T-helper 1 cell treated with Interleukin-12 subunit alpha and Interleukin-12 subunit beta and Interleukin-4 antibody, amounts not matched to agents 30 μg/mL and 1 μg/mL, for 36 hours (primary cell): ENCODE results near the gene CCDC60.

Experiments
- H3K27ac Mint-ChIP-seq: one replicate; pipeline ENCODE4 v1.8.0; 2021; ENCODE audit warnings: mild to moderate bottlenecking, mixed read lengths
- H3K27me3 Mint-ChIP-seq: one replicate; pipeline ENCODE4 v1.8.0; 2021; ENCODE audit warnings: low read depth, mixed read lengths
- H3K36me3 Mint-ChIP-seq: one replicate; pipeline ENCODE4 v1.8.0; 2021; ENCODE audit warnings: low read depth, mixed read lengths
- H3K4me1 Mint-ChIP-seq: one replicate; pipeline ENCODE4 v1.8.0; 2021; ENCODE audit warnings: low read depth, mixed read lengths
- H3K4me3 Mint-ChIP-seq: one replicate; pipeline ENCODE4 v1.8.0; 2021; ENCODE audit warnings: mild to moderate bottlenecking, moderate library complexity, mixed read lengths
- H3K9me3 Mint-ChIP-seq: one replicate; pipeline ENCODE4 v1.8.0; 2021; ENCODE audit warnings: mixed read lengths

The CCDC60 gene

DNA sequence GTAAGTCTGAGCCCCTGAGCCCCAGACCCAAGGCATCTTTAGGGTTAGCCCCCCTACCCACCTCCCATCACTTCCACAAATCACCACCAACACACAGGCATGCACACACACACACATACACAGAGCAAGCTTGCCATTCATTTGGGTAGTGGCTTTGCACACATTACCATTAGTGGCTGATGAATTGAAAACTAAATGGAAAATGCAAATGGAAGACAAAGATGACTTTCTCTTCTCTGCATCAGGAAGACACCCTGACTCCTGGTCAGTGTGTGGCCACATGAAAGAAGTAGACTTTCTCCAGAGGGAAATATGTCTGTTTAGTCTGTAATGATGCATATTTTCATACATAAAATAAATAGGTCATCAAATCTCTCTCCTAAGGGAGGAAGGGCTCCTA, 55.2 kb downstream of the CCDC60 start:
- H3K9me3 Mint-ChIP-seq: no peaks in the 10 kb centered on the region
- H3K27ac Mint-ChIP-seq: no peak overlapping the region
- H3K36me3 Mint-ChIP-seq: no peaks in the 10 kb centered on the region
- no peaks in the 10 kb centered on the region for H3K4me1 Mint-ChIP-seq
- peaks cover 6% of the 10 kb centered on the region for H3K27me3 Mint-ChIP-seq
- no peak overlapping the region for H3K4me3 Mint-ChIP-seq

DNA sequence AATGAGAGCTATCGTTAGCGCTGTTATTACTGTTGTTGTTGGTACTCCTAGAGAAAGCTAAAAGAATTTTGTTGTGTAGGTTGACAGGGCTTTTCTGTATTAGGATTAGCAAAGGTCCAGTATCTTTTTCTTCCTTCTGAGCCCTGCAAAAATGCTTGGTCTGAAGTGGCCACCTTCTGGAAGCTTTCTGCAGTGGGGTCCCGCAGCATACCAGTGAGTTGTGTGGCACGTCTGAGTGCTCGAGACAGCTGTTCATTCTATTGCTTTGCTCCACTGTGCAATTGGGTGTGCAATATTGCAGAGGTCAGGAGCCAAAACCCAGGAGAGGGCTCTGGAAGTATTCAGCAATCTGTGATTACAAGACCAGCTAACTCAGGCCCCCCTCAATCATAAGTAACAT, 57.1 kb downstream of the CCDC60 start:
- Mint-ChIP-seq H3K36me3 (no peaks in the 10 kb centered on the region), H3K4me3 (no peak overlapping the region), H3K9me3 (no peaks in the 10 kb centered on the region), H3K27me3 (peaks cover 6% of the 10 kb centered on the region), H3K4me1 (no peaks in the 10 kb centered on the region), H3K27ac (no peak overlapping the region)

DNA sequence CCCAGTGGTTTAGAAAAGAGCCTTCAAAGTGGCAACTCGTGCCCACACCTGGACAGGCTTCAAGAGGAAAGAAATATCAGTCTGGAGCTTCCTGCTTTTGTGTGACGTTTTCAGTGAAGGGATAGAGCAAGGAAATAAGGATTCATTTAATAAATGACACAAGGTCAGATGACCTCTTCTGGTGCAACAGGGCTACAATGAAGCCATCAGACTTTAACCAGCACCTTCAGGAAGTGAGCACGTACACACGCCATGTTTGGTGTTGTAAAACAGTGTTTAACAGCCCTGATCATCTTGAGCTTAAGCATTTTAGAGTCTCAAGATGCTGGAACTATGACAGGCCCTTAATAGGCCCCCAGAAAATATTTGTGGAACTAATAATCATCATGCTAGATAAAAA, 59.1 kb downstream of the CCDC60 start:
- no peak overlapping the region for H3K27ac Mint-ChIP-seq
- H3K4me3 Mint-ChIP-seq: no peak overlapping the region
- H3K9me3 Mint-ChIP-seq: no peaks in the 10 kb centered on the region
- H3K36me3 Mint-ChIP-seq: no peaks in the 10 kb centered on the region
- H3K4me1 Mint-ChIP-seq: no peaks in the 10 kb centered on the region
- peaks cover 4% of the 10 kb centered on the region for H3K27me3 Mint-ChIP-seq

DNA sequence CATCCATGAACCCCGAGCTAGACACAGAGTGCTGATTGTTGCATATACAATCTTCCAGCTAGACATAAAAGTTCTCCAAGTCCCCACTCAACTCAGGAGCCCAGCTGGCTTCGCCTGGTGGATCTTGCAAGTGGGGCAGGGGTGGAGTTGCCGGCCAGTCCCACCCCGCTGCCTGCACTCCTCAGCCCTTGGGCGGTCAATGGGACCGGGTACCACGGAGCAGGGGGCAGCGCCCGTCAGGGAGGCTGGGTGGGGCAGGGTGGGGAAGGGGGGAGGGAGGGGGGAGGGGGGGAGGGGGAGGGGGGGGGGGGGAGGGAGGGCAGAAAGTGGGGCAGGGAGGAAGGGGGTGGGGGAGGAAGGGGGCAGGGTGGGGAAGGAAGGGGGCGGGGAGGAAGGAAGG, 63.0 kb downstream of the CCDC60 start:
- no peaks in the 10 kb centered on the region for H3K36me3 Mint-ChIP-seq
- no peaks in the 10 kb centered on the region for H3K4me1 Mint-ChIP-seq
- no peak overlapping the region for H3K4me3 Mint-ChIP-seq
- H3K27me3 Mint-ChIP-seq: no peaks in the 10 kb centered on the region
- H3K27ac Mint-ChIP-seq: no peak overlapping the region
- no peaks in the 10 kb centered on the region for H3K9me3 Mint-ChIP-seq

DNA sequence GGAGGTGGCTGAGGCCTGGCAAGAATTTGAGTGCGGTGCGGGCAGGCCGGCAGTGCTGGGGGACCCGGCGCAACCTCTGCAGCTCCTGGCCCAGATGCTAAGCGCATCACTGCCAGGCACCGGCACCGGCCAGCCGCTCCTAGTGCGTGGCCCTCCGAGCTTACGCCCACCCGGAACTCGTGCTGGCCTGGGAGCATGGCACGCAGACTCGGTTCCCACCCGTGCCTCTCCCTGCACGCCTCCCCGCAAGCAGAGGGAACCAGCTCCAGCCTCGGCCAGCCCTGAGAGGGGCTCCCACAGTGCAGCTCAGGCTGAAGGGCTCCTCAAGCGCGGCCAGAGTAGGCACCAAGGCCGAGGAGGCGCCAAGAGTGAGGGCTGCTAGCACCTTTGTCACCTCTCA, 63.7 kb downstream of the CCDC60 start:
- no peaks in the 10 kb centered on the region for H3K4me1 Mint-ChIP-seq
- no peak overlapping the region for H3K27ac Mint-ChIP-seq
- no peaks in the 10 kb centered on the region for H3K9me3 Mint-ChIP-seq
- H3K27me3 Mint-ChIP-seq: no peaks in the 10 kb centered on the region
- no peaks in the 10 kb centered on the region for H3K36me3 Mint-ChIP-seq
- no peak overlapping the region for H3K4me3 Mint-ChIP-seq

DNA sequence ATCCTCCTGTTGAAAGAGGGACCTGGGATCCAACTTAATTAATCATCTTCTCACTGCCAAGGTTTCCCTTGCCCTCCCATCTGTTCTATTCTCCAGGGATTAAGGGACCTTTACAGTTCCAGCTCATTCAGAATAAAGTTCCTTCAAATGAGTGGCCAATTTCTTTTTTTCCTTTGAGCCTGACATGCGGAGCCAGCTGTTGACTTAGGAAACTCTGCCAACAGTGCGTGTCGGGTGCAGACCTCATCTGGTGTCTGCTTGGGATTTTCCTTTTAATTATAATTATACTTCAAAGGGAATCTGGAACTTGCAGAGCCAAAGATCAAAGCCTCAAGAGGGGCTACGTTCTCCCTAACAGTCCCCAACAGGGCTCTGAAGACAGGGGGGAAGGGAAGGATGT, 64.8 kb downstream of the CCDC60 start:
- no peaks in the 10 kb centered on the region for H3K27me3 Mint-ChIP-seq
- no peak overlapping the region for H3K27ac Mint-ChIP-seq
- no peaks in the 10 kb centered on the region for H3K4me1 Mint-ChIP-seq

DNA sequence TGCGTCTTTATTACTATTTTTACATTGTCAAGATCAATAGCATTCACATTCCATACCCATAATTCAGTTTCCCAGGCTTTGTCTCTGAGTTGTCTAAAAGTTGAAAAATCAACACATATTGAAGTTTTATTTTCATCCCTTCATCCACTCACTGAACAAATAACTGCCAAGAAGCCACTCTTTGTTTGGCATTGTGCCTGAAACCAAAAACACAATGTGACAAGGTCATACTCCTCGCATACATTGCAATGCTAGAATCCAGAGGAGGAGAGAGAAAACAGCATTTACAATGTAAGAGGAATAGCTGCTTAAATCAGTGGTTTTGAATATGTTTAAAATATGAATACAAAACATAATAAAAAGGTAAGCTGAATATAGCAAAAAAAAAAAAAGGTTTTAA, 71.8 kb downstream of the CCDC60 start:
- Mint-ChIP-seq H3K27me3 (peaks cover 3% of the 10 kb centered on the region), H3K9me3 (no peaks in the 10 kb centered on the region), H3K4me3 (no peak overlapping the region), H3K27ac (no peak overlapping the region), H3K36me3 (no peaks in the 10 kb centered on the region), H3K4me1 (no peaks in the 10 kb centered on the region)

More for the DNA sequence above, 64.8 kb downstream of the CCDC60 start:
- Mint-ChIP-seq H3K9me3 (no peaks in the 10 kb centered on the region), H3K36me3 (no peaks in the 10 kb centered on the region), H3K4me3 (no peak overlapping the region)

DNA sequence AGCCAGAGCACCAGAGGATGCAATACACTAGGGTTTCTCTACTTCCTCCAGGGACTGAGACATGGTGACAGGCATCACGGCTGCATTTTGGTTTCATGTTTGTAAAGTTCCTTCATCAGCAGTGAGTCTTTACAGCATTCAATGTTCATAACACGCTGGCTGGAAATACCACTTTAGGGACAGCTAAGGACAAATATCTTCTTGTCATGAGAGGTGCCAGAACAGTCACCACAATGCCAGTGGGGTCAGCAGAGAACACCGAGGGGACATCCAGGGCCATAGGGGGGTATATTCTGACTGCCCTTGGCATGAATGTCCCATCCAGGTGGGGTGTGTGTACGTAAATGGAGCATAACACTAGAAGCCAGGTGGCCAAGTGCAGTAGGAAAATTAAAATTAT, 72.3 kb downstream of the CCDC60 start:
- no peak overlapping the region for H3K4me3 Mint-ChIP-seq
- no peaks in the 10 kb centered on the region for H3K4me1 Mint-ChIP-seq
- H3K27me3 Mint-ChIP-seq: peaks cover 3% of the 10 kb centered on the region
- H3K9me3 Mint-ChIP-seq: no peaks in the 10 kb centered on the region
- H3K36me3 Mint-ChIP-seq: no peaks in the 10 kb centered on the region
- H3K27ac Mint-ChIP-seq: no peak overlapping the region

DNA sequence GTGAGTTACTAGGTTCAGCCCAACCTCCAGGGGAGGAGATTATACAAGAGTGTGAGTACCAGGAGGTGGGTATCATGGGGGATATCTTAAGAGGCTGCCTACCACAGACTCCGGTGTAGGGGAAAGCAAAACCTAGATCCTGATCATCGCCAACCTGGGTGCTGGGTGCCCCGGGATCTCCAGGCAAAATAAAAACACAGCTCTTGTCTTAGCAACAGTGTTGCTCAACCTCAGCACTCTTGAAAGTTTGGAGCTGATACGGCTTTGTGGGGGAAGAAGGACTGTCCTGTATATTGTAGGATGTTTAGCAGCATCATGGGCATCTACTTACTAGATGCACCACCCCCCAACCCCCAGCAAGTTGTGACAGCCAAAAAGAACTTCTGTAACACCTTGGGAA, 74.5 kb downstream of the CCDC60 start:
- Mint-ChIP-seq H3K4me1 (no peaks in the 10 kb centered on the region), H3K27ac (no peak overlapping the region), H3K4me3 (no peak overlapping the region), H3K9me3 (no peaks in the 10 kb centered on the region), H3K27me3 (peaks cover 3% of the 10 kb centered on the region), H3K36me3 (no peaks in the 10 kb centered on the region)

DNA sequence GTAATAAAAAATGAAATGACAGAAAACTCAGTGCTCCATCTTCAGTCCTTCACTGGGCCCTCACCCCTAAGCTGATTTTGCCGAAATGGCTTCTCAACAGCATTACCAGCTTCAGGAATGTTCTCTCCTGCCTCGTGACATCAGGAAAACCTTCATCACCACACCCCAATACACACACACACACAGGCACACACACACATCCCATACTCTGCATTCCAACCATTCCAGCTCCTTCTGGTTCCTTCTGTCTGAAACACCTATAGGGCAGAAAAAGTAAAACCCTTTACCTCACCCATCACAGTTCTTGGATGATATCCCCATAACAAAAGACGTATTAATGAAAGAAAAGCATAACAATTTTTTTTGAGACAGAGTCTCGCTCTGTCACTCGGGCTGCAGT, 75.9 kb downstream of the CCDC60 start:
- H3K27me3 Mint-ChIP-seq: peaks cover 7% of the 10 kb centered on the region
- H3K36me3 Mint-ChIP-seq: no peaks in the 10 kb centered on the region
- no peaks in the 10 kb centered on the region for H3K4me1 Mint-ChIP-seq
- H3K9me3 Mint-ChIP-seq: no peaks in the 10 kb centered on the region
- no peak overlapping the region for H3K27ac Mint-ChIP-seq
- H3K4me3 Mint-ChIP-seq: no peak overlapping the region

DNA sequence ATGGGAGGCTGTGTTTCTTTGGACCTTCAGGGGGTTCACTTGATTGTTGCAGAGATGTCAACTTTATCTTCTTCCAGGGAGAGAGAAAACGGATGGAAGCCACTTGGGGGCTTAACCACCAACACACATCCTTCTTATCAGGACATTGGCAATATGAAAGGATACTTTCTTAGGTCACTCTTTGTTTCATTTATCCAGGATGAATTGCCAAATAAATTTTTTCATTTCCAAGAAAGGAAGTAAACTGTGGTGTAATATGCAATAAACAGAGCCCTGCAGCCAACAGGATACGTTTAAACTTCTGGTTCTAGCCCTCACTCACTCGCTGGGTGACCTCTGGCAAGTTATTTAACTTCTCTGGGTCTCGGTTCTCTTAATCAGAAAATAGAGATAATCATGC, 77.8 kb downstream of the CCDC60 start:
- no peak overlapping the region for H3K27ac Mint-ChIP-seq
- no peak overlapping the region for H3K4me3 Mint-ChIP-seq
- no peaks in the 10 kb centered on the region for H3K9me3 Mint-ChIP-seq
- no peaks in the 10 kb centered on the region for H3K4me1 Mint-ChIP-seq
- H3K36me3 Mint-ChIP-seq: no peaks in the 10 kb centered on the region
- peaks cover 8% of the 10 kb centered on the region for H3K27me3 Mint-ChIP-seq

DNA sequence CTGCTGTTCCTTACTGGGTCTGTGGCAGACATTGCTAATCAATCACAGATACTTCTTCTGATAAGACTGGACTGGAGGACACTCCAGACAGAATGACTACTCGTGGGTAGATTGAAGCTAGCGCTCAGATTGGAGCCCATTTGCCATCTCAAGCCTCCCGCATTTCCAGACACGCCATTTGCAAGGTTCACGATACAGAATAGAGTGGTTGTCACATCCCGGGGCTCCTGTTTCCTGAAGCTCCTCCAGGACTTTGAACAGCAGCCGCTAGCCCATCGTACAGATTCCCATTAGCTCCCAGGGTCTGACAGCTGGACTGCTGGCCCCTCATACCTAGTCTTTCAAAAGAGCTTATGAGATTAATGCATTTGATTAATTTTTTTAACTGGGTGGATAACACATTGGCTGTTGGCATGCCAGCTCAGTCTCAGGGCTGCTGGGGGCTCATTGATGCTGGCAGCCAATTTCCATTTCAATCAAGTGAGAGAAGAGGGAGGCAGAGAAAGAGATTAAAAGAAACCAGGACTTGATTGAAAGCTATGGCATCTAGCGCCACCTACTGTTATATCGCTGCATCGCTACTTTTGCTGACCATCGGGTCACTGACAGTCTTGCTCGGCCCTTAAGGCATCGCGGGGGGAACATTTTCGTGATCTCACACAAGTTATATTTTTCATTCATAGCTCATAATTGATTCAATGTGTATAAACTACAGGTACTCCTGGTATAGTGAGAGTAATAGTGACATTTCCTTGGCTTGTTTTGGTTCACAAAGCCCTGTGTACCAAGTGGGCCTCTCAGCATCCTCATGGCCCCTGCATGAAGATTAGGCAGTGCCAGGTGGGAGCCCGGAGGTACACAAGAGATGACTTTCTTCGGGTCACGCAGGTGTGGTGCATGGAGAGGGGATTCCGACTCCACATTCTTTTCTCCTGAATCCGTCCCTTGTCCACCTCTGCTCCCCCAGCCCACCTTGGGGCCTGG, 78.6 kb downstream of the CCDC60 start:
- Mint-ChIP-seq H3K4me1 (no peaks in the 10 kb centered on the region), H3K27ac (no peak overlapping the region), H3K9me3 (no peaks in the 10 kb centered on the region), H3K36me3 (no peaks in the 10 kb centered on the region), H3K27me3 (peaks cover 8% of the 10 kb centered on the region), H3K4me3 (no peak overlapping the region)

DNA sequence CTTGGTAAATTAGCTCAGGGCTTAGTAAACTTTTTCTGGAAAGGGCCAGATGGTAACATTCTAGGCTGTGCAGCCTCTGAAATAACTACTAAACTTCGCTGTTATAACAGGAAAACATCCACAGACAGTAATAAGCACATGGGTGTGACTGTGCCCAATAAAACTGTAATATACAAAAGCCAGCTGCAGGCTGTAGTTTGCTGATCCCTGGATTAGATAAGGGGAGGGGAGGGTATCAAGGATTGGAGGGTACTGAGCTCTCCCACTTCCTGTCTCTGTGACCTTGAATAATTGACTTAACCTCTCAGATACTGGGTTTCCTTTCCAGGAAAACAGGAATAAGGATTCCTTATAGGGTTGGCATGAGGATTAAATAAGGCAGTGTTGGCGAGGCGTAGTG, 81.2 kb downstream of the CCDC60 start:
- Mint-ChIP-seq H3K36me3 (no peaks in the 10 kb centered on the region), H3K27me3 (peaks cover 5% of the 10 kb centered on the region), H3K27ac (no peak overlapping the region), H3K9me3 (no peaks in the 10 kb centered on the region), H3K4me1 (no peaks in the 10 kb centered on the region), H3K4me3 (no peak overlapping the region)

DNA sequence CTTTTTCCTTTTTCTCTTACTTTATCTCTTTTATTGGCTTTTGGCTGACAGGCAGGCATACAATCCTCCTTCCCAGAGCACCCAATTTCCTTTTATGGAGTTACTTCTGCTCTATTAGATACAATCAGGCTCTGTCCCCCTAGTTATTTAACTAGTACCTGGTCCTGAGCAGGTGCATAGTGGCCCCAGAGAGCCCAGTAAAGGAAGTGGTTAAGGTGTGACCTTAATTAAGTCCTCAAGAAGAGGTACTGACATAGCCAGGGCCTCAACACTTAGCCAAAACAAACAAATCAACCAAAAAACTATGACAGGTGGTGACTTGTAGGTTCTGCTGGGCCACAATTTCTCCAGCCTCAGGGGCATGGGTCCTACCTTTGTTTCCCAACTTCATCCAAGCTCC, 82.9 kb downstream of the CCDC60 start:
- Mint-ChIP-seq H3K36me3 (no peaks in the 10 kb centered on the region), H3K27me3 (peaks cover 5% of the 10 kb centered on the region), H3K27ac (no peak overlapping the region), H3K4me3 (no peak overlapping the region), H3K4me1 (no peaks in the 10 kb centered on the region), H3K9me3 (no peaks in the 10 kb centered on the region)

DNA sequence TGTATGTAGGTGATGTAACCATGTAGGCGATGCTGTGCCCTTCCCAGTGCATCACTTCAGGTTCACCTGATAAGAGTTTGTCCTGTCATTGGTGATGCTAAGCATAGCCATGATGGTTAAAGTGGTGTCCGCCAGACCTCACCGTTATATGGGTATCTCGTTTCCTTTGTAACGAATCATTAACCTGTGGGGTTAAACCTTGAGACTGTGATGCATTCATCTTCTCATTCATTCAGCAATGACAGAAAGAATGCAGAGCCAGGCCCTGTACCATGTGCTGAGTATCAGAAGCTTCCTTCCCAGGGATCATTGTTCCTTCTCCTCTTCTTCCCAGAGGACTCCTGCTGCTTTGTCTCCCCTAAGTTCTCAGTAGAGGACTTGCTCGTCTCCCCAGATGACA, 84.9 kb downstream of the CCDC60 start:
- Mint-ChIP-seq H3K27ac (no peak overlapping the region), H3K4me3 (no peak overlapping the region)

More for the DNA sequence above, 84.9 kb downstream of the CCDC60 start:
- H3K27me3 Mint-ChIP-seq: peaks cover 8% of the 10 kb centered on the region
- H3K36me3 Mint-ChIP-seq: no peaks in the 10 kb centered on the region
- H3K9me3 Mint-ChIP-seq: no peaks in the 10 kb centered on the region
- no peaks in the 10 kb centered on the region for H3K4me1 Mint-ChIP-seq
